Ishikawa (cell line): Measurements from ENCODE around the gene SDK1.

ENCODE experiments used
- CEBPB ChIP-seq: IDR thresholded peaks from 2 replicates; pipeline ENCODE4 v1.6.1; 2012
- CREB1 ChIP-seq: IDR thresholded peaks from 2 replicates; pipeline ENCODE4 v1.6.1; 2012; ENCODE audit warnings: low read depth
- EGR1 ChIP-seq: IDR thresholded peaks from 2 replicates; pipeline ENCODE4 v1.6.1; 2012
- EP300 ChIP-seq: IDR thresholded peaks from 2 replicates; pipeline ENCODE4 v1.6.1; 2012; ENCODE audit warnings: borderline replicate concordance
- FOXM1 ChIP-seq: IDR thresholded peaks from 2 replicates; pipeline ENCODE4 v1.6.1; 2012; ENCODE audit warnings: low read depth, borderline replicate concordance
- MAX ChIP-seq: IDR thresholded peaks from 2 replicates; pipeline ENCODE4 v1.6.1; 2012
- NFIC ChIP-seq: IDR thresholded peaks from 2 replicates; pipeline ENCODE4 v1.6.1; 2012
- RAD21 ChIP-seq: IDR thresholded peaks from 2 replicates; pipeline ENCODE4 v1.6.1; 2012; ENCODE audit warnings: low read depth
- REST ChIP-seq: IDR thresholded peaks from 2 replicates; pipeline ENCODE4 v1.6.1; 2012; ENCODE audit warnings: low read depth, mild to moderate bottlenecking
- TAF1 ChIP-seq: IDR thresholded peaks from 2 replicates; pipeline ENCODE4 v1.6.1; 2012; ENCODE audit warnings: low read depth, mild to moderate bottlenecking
- TCF12 ChIP-seq: IDR thresholded peaks from 2 replicates; pipeline ENCODE4 v1.6.1; 2012; ENCODE audit warnings: low read depth
- TEAD4 ChIP-seq: IDR thresholded peaks from 2 replicates; pipeline ENCODE4 v1.6.1; 2012
- USF1 ChIP-seq: IDR thresholded peaks from 2 replicates; pipeline ENCODE4 v1.6.1; 2012
- YY1 ChIP-seq: IDR thresholded peaks from 2 replicates; pipeline ENCODE4 v1.6.1; 2012; ENCODE audit warnings: low read depth
- ZBTB7A ChIP-seq: IDR thresholded peaks from 2 replicates; pipeline ENCODE4 v1.6.1; 2012; ENCODE audit warnings: low read depth

SDK1 gene

GRCh38 chr7:3436746-3437145 lies 135.7 kb downstream of the SDK1 start:
- TF ChIP-seq EP300 (no peak), FOXM1 (no peak), CREB1 (no peak), TAF1 (no peak), ZBTB7A (no peak), CEBPB (no peak), TCF12 (no peak), TEAD4 (no peak), NFIC (no peak), RAD21 (no peak)

GRCh38 chr7:3437467-3437866 lies 136.4 kb downstream of the SDK1 start:
- TF ChIP-seq USF1 = no peak

- TF ChIP-seq CEBPB (no peak), EP300 (no peak), TAF1 (no peak), REST (no peak), YY1 (no peak), ZBTB7A (no peak), RAD21 (no peak), CREB1 (no peak), FOXM1 (no peak), TEAD4 (no peak), MAX (no peak), NFIC (no peak)
These were observed 137.3 kb downstream of the SDK1 start for GRCh38 chr7:3438352-3438751.

GRCh38 chr7:3439333-3440030 lies 138.4 kb downstream of the SDK1 start:
- TF ChIP-seq CEBPB (peak; percentile 72), FOXM1 (no peak)

GRCh38 chr7:3440509-3440908 lies 139.5 kb downstream of the SDK1 start:
- TF ChIP-seq EP300 = no peak
- TF ChIP-seq YY1 = no peak
- no peak for TF ChIP-seq CEBPB
- no peak for TF ChIP-seq REST
- TF ChIP-seq FOXM1 = no peak

- TF ChIP-seq RAD21 (no peak), MAX (no peak), TAF1 (no peak), EGR1 (no peak), NFIC (no peak), EP300 (no peak), TCF12 (no peak), REST (no peak), FOXM1 (no peak), YY1 (no peak), CREB1 (no peak), CEBPB (no peak), ZBTB7A (no peak), TEAD4 (no peak), USF1 (no peak)
These were observed 142.7 kb downstream of the SDK1 start for GRCh38 chr7:3443716-3444115.
